GM18517 (cell line): Measurements from ENCODE around the gene HTR4.

Source experiments
- ATAC-seq: cut with Tn5 transposase; IDR thresholded peaks from one replicate; pipeline ENCODE4 v1.9.1; 2021; ENCODE audit warnings: mild to moderate bottlenecking, moderate library complexity; ENCODE audit not compliant: unreplicated experiment

Gene HTR4

DNA sequence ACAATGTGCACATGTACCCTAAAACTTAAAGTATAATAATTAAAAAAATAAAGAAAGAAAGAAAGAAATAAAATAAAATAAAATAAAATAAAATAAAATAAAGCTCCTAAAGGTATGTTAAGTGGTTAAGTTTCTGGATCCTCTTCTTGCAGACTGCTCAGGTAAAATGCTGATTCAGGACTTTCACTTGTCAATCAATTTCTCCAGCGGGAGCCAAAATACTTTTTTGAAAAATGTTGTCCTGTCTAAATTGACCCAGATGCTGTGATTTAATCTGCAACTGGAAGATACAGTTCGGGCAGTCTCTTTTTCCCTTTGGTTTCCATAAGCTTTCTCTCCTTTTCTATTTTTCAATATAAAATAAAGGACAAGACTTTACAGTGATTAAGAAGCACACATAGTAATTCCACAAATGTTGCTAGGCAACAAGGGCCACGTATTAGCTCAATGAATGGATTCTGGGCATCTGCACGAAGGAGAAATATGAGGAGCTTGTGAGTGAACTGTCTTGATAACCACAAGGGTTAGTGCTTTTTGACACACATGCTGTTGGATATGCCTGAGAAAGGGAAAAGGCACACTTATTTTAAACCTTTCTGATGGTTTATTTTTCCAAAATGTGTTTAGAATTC lies 38.6 kb downstream of the HTR4 start:
- ATAC-seq = no peak

DNA sequence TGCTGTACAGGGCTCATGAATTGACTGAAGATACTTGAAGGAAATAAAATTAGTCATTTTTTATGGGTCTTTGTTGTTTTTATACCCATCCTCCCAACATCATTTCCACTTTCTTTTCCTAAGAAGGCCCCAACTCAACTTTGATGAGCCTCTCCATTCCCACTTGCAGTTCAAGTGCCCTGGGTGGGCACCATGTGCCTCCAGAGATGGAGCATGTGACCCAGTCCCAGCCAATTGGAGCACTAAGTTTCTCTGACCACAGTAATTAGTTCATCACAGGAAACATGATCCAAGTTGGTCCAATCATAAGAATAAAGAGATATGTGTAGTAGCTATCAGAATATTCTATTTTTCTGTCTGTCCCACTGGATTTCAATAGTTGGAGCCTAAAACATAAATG lies 46.9 kb downstream of the HTR4 start:
- ATAC-seq = no peak

DNA sequence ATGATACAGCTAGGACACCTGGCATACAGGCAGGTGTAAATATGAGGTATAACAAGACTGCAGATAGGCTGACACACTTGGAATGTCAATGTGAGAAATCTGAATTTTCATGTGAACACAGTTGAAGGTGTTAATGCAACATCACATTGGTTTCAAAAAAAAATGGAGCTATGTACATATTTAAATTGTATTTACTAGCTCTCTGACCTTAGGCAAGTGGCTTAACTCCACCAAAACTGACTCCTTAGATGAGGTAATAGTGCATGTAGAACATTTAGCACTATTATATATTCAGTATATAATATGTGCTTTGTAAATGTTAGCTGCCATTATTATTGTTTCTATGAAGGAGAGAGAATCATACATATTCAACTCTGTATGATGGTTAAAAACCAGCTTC lies 48.0 kb downstream of the HTR4 start:
- ATAC-seq = no peak

DNA sequence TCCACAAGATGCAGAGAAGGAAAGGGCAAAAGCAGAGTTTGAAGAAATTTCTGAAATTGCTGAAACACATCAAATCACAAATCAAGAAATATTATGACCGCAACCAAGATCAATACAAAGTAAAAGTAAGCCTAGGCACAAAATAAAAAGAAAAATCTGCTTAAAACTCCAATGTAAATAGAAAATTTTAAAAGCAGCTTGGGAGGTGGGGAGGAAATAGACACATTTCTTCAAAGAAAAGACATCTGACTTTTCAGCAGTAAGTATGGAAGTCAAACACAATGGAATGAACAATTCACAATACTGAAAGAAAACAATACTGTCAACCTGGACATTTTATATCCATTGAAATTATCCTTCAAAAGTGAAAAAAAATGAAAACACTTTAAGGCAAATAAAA lies 55.1 kb downstream of the HTR4 start:
- no peak for ATAC-seq

DNA sequence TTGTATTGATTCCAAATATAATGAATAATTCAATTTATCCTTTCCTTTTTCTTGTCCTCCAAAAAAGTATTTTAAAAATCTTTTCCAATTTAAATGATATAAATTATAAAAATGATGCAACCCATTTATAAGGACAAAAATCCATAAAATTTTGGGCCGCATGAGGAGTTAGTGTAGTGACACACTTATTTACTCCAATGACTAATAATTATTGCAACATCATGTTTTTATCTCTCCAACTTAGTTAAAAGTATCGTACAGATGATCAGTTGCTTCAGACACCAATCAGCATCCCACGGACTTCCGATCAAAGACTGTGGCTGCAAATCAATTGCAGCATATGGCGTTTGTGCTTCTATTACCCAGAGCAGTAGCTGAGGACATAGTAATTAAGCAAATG lies 58.6 kb downstream of the HTR4 start:
- ATAC-seq = no peak

DNA sequence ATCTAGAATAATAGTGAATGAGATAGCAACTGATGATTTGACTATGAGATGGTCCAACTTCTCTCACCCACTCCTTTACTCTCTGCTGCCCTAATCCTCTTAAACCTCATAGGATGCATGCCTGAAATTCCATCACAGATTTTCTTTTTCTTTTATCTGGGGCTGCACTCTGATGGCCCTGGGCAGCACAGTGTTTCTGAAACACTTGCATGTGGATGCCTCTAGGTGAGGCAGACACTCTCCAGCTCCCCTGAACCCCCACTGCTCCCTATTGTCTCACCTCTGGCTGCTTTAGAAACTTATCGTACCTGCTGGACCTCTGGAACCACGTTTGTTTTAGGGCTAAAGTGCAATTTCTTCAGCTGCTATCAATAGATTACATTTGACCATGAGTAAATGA lies 67.5 kb downstream of the HTR4 start:
- no peak for ATAC-seq

DNA sequence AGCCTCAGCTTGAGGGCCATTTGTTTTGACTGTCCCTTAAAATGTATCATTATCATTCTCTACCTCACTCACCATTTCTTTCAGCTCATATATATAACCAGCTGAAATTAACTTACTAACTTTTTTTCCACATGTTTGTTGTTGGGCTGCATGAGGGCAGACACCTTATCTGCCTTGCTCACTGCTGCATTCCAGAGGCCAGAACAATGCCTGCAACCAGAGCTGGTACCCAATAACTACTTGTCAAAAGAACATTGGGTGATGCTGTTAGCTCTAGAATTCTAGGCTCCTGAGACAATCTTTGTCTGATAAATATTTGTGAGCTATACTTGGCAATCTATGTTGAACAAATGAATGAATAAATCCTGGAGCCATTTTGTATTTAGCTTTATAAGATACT lies 68.3 kb downstream of the HTR4 start:
- ATAC-seq = no peak

DNA sequence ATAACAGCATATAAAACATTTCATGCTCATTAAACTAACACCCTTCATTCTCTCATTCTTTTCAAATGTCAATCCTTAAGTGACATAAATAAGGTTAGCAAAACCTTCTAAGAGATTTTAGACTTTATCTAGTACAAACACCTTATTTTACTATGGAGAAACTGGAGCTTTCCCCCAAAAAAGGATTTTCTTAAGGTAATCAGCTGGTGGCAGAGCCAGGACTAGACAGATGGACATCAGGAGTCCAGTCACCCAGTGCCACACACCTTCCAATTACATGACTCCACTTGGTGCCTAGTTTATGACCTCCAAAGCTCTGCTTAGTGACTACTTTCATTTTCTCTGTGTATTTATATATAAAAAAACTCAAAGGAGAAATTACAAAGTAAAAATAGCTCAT lies 70.2 kb downstream of the HTR4 start:
- ATAC-seq = no peak

DNA sequence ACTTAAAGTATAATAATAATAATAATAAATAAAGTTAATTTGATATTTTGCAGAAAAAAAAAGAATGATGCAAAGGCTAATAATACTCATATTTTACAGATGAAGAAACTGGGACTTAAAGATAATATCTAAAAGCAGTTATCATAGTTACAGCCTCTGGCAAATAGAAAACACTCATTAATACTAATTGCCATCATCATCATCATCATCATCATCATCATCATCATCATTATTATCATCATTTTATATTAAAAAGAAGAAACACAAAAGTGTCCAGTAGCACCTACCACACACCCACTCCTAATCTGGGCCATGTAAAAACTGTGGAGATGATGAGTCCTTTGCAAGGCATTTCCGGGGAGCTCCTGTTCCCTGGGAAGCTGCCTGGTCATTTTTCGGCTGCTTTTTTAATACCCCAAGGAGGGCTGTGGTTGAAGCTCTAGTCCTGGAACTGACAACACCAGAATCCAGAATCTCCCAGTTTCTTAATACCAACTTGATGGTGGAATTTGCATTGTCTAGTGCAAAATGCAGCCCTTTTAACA lies 70.8 kb downstream of the HTR4 start:
- ATAC-seq = no peak

DNA sequence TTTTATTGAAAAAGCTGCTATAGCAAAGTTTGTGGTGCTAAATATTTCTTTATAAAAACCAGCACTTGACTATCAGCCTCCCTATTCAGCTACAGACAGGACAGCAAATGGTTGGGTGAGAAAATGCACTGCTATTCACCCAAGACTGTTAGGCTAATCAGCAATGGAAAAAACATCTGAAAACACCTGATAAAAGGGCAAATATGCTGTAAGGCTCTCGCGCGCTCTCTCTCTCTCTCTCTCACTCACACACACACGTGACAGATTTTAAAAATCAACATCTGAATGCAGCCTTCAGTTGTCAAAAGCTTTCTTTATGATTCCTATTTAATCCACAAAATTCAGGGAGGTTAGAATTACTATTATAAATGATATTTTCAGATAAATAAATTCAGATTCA lies 80.2 kb downstream of the HTR4 start:
- ATAC-seq = no peak

DNA sequence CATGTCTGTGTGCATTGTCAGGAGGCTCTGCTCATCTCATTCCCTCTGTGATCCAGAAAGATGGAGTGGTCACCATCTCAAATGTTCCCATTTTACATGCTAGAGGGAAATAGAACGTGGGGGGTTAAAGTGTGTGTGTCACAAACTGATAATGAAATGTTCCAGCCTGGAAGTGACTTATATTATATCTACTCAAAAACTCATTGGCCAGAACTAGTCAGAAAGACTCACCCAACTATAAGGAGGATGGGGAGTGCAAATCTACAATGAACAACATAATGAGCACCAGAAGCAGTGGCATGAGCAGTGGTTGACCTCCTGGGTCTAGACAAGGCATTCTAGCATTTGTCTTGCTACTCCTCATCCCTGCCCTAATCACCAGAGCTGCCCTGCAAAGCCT lies 81.0 kb downstream of the HTR4 start:
- no peak for ATAC-seq

DNA sequence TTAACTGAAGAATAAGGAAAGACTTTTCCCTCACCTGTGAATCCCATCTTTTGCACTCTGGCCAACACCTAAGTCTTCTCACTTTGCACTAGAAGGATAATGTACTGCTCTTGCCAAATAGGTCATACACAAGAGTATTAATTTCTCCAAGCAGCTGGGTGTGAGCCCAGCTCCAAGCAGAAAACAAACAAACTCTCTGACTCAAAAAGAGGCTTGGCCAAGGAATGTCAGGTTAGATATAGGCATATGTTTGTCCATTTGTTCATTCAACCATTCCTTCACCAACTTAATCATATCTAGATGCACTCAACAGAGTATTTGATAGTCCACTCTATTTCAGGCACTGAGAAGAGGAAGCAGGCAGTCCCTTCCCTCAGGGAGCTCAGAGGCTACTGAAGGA lies 84.4 kb downstream of the HTR4 start:
- no peak for ATAC-seq

DNA sequence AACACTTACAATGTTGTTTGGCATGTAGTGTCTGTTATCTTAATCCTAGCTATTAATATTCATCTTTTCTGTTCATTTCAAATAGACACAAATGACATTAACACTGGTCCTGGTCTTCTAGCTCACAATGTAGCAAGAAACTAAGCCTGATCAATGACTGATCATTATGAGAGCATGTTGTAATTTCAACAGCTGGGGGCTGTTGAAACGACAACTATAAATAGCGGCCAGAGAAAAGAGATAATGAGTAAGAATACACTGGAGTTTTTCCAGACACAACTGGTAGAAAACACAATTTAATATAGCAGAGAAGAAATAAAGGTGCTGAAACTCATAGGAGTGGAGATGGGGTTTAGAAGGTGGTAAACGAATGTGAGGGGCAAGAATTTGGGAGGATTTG lies 89.2 kb downstream of the HTR4 start:
- no peak for ATAC-seq

DNA sequence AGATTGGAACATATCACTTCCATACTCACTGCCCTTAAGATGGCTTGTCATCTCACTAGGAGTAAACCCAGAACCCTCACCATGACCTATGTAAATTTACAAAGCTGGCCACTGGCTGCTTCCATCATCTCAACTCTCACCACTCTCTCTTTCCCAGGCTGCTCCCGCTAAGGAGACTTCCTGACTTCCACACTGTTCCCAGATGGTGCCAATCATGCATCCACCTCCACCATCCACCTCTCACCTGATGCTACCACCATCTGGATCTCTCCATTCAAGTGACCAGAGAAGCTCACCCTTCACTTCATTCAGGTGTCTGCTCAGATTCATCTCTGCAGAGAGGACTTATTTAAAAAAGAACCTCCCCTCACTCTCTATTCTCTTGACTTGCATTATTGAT lies 91.3 kb downstream of the HTR4 start:
- no peak for ATAC-seq

DNA sequence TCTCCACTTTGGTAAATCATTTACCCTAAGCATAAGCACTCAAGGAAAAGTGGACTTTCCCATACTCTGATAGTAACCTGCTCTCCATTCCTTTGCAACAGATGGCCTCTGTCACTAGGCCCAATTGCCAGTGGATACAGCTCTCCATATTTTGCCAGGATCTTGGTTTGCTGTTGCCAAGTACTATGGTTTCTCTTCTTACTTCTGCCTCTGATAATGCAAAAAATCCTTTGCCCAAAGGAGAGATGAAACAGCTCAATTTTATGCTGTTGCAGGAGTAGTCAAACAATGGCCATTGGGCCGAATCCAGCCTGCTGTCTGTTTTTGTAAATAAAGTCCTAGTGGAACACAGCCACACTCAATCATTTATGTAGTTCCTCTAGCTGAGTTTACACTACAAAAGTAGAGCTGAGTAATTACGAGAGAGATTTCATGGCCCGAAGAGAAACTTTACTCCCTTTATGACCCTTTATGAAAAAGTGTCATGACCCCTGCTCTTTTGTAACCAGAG lies 92.5 kb downstream of the HTR4 start:
- no peak for ATAC-seq

DNA sequence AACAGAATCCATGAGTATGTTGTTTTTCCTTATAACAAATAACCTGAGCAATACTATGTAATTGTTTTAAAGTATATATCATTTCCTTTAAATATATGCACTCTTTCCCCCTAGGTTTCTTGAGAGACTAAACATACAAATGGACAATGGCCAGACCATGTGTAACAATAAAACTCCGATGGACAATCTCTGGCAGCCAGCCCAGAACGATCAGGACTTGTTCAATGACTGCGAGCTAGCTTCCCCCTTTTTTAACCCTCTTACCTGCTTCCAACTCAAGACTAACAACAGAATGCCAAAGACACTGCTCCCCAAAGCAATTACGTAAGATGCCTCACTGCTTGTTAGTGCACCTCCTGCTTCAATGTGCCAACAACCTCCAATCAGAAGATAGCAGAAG lies 94.9 kb downstream of the HTR4 start:
- ATAC-seq = no peak

DNA sequence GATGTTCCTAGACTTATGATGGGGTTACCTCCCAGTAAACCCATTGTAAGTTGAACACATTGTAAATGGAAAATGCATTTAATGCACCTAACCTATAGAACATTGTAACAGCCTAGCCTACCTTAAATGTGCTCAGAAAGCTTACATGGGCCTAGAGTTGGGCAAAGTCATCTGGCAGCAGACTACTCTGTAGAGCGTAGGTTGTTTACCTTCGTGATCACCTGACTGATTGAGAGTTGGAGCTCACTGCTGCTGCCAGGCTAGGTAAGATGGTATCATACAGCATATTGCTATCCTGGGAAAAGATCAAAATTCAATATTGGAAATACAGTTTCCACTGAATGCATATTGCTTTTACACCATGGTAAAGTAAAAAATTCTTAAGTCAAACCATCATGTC lies 95.4 kb downstream of the HTR4 start:
- ATAC-seq = no peak

DNA sequence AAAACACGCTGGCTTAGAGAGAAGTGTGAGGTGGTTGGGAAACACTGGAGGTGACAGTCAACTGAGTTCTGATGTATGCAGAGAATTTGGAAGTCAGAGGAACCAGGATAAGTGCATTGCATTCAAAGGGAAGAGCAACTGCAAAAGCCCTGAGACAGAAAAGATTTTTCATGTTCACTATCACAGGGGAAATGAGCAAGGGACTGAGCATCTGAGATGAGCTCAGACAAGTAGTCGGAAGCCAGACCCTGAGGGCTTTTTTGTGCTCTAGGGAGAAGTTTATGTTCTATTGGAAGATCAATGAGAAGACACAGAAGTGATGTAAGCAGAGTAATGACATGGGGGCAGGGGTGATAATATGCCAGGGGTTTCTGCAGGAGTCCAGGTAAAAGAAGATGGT lies 97.5 kb downstream of the HTR4 start:
- ATAC-seq = no peak

DNA sequence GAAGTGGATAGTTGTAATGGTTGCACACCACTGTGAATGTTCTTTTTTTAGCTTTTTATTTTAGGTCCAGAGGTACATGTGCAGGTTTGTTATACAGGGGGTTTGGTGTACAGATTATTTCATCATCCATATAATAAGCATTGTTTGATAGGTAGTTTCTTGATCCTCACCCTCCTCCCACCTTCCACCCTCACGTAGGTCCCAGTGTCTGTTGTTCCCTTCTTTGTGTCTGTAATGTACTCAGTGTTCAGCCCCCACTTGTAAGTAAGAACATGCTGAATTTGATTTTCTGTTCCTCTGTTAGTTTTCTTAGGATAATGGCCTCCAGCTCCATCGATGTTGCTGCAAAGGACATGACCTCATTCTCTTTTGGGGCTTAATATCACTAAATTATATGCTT lies 99.7 kb downstream of the HTR4 start:
- ATAC-seq = no peak

DNA sequence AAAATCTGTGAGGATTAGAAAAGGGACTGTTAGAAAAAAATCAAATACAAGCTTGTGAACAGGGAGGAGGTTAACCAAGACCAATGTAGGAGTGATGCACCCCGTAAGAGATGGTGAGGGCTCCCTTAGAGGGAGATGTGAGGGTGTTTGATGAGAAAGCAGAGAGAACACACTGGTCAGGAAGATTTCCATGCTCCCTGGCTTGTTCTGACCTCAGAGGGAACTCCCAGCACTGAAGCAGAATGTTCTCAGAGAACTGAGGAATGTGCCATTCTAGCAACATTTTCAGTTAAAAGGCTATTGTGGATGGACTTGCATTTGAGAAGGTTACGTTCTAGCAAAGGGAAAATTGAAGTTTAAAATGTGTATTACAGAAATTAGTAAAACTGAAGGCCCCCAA lies 110.6 kb downstream of the HTR4 start:
- no peak for ATAC-seq

DNA sequence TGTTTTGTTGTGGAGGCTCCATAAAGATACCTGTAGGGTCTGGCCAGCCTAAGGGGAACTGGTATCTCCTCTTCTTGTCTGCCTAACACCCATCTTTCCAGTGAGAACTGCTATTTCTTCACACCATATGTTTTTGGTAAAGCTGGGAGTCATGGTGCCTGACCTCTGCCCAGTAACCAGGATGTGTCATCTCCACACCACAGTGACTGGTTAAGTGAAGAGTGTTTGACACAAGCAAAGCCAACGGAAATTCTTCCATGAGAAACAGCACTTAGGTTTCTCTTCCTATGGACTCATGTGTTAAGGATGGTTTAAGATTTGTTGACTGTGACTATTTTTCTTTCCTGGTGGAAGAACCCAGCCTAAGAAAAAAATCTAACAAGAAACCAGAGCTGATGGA lies 111.5 kb downstream of the HTR4 start:
- ATAC-seq = no peak

DNA sequence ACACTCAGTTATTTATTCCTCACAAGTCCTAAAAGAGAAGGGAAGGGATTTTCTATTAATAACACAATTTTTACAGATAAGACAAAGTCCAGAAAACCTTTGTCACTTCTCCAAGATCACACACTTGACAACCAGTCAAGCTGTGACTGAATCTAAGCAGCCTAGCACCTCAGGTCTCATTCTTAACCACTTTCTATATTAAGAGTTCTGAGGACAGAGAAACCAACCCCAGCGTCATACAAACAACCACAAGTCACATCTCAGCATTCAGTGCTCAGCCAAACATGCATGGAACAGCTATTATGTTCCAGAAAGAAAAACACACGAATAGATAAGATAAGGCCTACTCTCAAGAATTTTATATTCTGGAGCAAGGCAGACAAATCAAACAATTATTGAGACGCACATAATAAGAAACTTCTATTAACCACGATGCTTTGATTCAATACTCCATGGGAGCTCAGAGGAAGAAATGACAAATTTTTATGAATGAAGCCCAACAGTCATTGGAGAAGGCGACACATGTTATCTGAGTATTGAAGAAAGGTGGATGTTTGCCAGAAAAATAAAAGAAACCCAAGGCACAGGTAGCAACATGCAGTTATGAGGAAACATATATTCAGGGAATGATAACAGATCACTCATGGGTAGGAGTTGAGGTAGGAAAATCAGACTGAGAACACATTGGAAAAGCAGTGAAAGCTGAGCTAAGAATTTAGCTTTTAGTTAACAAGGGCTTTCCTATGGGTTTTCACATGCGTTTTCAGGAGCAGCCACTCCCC lies 113.1 kb downstream of the HTR4 start:
- no peak for ATAC-seq
